ENCODE results near the gene PTGFR. TPM values are rescaled to one million over a fixed set of nuclear protein-coding genes. Genes with fewer than 3 reads are reported as not detected.

The PTGFR gene
- total and polyA plus RNA-seq, 10 of the 15 experiments (the other 5 are each of a cell fraction or from before 2014, with no cell fraction given) = not detected

DNA sequence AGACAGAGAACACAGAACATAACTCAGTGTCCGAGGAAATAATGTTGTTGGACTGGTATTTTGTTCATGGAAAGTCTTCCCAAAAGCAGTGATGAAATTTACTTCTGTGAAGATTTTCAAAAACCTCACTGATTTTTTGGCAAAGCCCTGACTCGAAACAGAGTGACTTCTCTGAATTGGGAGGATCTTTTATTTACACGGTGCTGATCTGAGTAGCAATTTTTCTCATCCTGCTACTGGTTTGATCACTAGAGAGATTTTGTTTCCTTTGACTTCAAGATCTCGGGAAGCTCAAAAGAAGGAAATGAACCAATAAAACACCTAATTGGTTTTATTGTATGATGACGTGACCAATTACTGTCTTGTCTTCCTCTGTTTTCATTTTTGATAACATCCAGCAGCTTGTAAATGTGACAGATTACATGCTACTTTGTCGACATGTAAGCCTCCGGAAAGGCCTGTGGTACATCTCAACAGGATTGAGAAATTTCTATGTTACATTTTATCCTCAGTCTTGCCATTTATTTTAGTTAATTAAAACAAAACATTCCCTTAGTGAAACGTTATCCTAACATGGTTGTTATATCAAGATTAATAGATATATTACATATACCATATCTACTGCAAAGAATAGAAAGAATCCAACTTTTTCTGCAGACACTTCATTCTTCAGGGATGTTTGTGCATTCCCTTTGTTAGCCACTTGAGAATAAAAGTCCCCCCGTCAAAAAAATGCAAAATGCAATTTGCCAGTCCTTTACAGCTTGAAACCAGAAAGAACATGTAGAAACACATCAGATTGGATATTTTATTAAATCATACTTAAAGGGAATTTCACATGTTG is 86.7 kb downstream of the PTGFR start:
- in situ Hi-C loops (cut with MboI) = no loop called here
- no peak overlapping the region for H2AFZ ChIP-seq (ENCODE audit: control insufficient read depth, low read depth, low read length)
- CTCF ChIA-PET = interaction anchor here (1.4 kb wide), 1 partner anchor 40 kb away, joined by 5 read pairs; no protein-coding TSS in a partner anchor
- no peaks in the 10 kb centered on the region for H3K27me3 ChIP-seq (replicated peaks in 1 of 2; ENCODE audit: control insufficient read depth in 2 of 2, insufficient read depth in 2 of 2, low read length in 1 of 2)
- no peaks in the 10 kb centered on the region for H3K4me1 ChIP-seq (ENCODE audit: control insufficient read depth, insufficient read depth, low read length)
- 33% methylated on average over 9 of the region's 9 CpGs for WGBS (ENCODE audit: insufficient coverage, insufficient replicate concordance, low lambda C conversion rate, missing lambda C conversion rate)
- SMC1A ChIA-PET (ENCODE audit: uncharacterized antibody, unreplicated experiment) = interaction anchor here (1.0 kb wide), 1 partner anchor 27 kb away, joined by 3 read pairs; no protein-coding TSS in a partner anchor
- H3K27ac ChIP-seq (ENCODE audit: control insufficient read depth, insufficient read depth) = no peak overlapping the region
- TF ChIP-seq ZZZ3 (IDR thresholded peaks at IDR 0.05; ENCODE audit: control insufficient read depth, insufficient read length, low read depth) = no peak
- TF ChIP-seq, protein P1, sequence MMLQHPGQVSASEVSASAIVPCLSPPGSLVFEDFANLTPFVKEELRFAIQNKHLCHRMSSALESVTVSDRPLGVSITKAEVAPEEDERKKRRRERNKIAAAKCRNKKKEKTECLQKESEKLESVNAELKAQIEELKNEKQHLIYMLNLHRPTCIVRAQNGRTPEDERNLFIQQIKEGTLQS (IDR thresholded peaks at IDR 0.05; ENCODE audit: borderline replicate concordance, extremely low read depth, low read depth, low read length) = no peak
- TF ChIP-seq CREB1 (IDR thresholded peaks at IDR 0.05; ENCODE audit: low read depth) = no peak
- TF ChIP-seq, protein P2, sequence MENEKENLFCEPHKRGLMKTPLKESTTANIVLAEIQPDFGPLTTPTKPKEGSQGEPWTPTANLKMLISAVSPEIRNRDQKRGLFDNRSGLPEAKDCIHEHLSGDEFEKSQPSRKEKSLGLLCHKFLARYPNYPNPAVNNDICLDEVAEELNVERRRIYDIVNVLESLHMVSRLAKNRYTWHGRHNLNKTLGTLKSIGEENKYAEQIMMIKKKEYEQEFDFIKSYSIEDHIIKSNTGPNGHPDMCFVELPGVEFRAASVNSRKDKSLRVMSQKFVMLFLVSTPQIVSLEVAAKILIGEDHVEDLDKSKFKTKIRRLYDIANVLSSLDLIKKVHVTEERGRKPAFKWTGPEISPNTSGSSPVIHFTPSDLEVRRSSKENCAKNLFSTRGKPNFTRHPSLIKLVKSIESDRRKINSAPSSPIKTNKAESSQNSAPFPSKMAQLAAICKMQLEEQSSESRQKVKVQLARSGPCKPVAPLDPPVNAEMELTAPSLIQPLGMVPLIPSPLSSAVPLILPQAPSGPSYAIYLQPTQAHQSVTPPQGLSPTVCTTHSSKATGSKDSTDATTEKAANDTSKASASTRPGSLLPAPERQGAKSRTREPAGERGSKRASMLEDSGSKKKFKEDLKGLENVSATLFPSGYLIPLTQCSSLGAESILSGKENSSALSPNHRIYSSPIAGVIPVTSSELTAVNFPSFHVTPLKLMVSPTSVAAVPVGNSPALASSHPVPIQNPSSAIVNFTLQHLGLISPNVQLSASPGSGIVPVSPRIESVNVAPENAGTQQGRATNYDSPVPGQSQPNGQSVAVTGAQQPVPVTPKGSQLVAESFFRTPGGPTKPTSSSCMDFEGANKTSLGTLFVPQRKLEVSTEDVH (IDR thresholded peaks at IDR 0.05; ENCODE audit: low read depth, partially characterized antibody) = no peak
- no peak for TF ChIP-seq MYB (IDR thresholded peaks at IDR 0.05; ENCODE audit: borderline replicate concordance, low read depth, low read length)
- TF ChIP-seq POLR2AphosphoS5 (IDR thresholded peaks at IDR 0.05; ENCODE audit: low read length) = no peak
- intact Hi-C loops (cut with micrococcal nuclease; ENCODE audit: unreplicated experiment) = no loop called here
- H3K4me2 ChIP-seq (ENCODE audit: control insufficient read depth, insufficient read depth) = no peak overlapping the region
- no peak overlapping the region for H3K9ac ChIP-seq (ENCODE audit: control insufficient read depth, insufficient read depth, low read length)
- BruUV-seq (replicated peaks) = no TSS peak
- no peaks in the 10 kb centered on the region for H3K79me2 ChIP-seq (ENCODE audit: control insufficient read depth, insufficient read depth, low read length)
- RAD21 ChIA-PET (ENCODE audit: unreplicated experiment) = no interaction called here
- DNase-seq (ENCODE audit: low read depth, low spot score) (no peak), ATAC-seq (no peak), FAIRE-seq (no peak)
- H3K4me3 ChIP-seq = no peak overlapping the region
- POLR2A ChIA-PET = no interaction called here
- H4K20me1 ChIP-seq (ENCODE audit: control insufficient read depth, insufficient read depth) = no peaks in the 10 kb centered on the region
- H3K9me3 ChIP-seq (replicated peaks; ENCODE audit: control insufficient read depth, insufficient read depth, low read length) = no peaks in the 10 kb centered on the region
- no peaks in the 10 kb centered on the region for H3K36me3 ChIP-seq (ENCODE audit: control insufficient read depth in 2 of 2, insufficient read depth in 2 of 2, low read length in 1 of 2)
